GM19035 (cell line): ENCODE measurements around the gene DMD.

ENCODE experiments used
- ATAC-seq: cut with Tn5 transposase; IDR thresholded peaks from one replicate; pipeline ENCODE4 v1.9.1; 2021; ENCODE audit not compliant: unreplicated experiment

The DMD gene

DNA sequence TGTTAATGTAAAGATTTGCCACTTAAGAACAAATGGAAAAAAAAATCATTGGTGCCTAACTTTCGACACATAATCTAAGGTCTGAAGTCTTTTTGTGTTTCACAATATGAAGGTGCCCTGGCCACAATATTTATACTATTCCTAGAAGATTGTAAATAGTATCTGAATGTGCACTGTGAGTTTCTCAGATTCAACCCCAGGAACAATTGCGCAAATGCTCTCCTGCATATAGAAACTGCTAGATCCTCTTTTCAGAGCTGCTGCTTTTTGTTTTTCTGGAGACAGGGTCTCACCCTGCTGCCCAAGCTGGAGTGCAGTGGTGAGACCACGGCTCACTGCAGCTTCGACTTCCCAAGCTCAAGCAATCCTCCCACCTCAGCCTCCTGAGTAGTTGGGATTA lies 1659.4 kb downstream of the DMD start:
- ATAC-seq, result no peak

DNA sequence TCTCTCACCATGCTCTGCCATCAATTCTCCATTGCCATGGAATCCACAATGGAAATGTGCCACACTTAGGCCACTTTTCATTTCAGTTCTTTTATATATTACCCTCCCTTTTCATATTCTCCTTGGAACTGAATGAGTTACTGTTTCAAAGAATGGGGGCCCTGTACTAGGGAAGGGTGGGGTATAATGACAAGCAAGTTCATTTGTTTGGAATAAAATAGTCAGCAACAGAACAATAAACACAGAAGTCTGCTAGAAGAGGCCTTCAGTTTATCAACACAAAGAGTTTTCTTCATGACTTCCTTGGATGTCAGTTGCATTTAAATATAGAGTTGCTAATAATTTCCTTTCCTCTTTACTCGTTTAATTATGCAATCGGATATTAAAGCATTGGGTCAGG lies 1661.2 kb downstream of the DMD start:
- no peak for ATAC-seq

DNA sequence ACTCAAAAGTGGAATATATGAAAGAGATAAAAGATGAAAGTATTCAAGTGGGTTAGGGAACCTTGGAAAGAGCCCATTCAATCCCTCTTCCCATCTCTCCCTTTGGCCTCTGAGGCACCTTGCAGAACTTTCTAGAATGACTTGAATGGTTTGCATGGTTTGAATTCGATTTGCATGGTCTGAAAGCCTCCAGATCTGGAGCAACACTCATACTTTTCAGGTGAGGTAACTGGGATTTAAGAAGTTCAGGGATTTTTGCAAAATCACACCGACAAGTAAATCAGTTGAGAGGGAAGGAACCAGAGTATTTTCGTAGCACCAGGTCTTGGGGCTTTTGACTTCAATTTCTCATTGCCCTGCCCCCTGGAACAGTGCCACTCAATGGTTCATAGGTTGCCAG lies 1663.5 kb downstream of the DMD start:
- no peak for ATAC-seq

DNA sequence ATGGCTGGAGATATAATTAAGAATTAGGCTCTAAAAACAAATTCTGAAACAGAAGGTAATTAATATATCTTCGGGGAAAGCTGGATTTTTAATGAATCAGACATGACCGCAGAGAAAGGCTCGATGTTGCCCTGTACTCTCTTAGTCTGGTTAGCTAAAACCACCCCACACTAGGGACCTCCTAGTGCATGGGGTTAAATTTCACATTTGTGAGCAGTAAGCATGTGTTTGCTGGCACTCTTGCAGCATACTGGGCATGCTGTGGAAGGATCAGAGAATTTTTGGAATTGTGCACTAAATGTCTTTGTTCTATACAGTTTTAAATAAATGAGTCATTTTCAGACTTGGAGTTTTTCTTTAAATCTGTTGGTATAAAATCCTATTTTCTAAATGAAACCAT lies 1663.9 kb downstream of the DMD start:
- ATAC-seq, result no peak

DNA sequence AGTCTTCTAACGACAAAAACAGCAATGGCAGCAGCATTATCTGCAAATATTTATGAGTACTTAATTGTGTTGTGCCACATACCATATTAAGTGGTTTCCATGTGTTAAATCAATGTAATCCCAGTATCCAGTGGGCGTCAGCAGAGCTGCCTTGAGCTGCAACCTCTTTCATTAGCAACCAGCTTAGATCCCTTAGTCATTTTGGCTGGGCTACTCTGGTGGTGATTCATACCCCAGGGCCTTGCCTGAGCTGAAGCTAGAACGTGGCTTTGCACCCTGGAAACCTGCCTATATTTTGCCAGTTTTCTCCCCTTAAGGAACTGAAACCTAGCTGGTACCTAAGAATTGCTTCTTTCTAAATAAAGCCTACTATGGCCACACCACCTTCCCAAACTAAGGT lies 1665.2 kb downstream of the DMD start:
- no peak for ATAC-seq

DNA sequence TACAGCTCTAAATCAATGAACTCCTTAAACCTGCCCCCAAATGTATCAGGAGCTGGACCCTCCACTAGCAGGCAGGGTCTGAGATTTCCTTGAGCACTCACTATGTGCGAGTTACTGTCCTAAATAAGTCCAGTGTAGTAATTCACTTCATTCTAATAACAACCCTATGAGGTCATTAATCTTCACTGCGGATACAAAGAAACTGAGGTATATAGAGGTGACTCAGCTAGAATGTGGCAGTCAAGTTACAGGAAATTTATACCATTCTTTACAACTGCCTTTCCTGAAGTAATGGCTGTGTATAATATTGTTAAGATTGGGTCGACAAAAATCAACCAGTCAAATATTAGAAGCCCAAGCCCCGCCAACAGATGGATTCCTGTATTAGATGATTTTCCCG lies 1665.6 kb downstream of the DMD start:
- no peak for ATAC-seq

DNA sequence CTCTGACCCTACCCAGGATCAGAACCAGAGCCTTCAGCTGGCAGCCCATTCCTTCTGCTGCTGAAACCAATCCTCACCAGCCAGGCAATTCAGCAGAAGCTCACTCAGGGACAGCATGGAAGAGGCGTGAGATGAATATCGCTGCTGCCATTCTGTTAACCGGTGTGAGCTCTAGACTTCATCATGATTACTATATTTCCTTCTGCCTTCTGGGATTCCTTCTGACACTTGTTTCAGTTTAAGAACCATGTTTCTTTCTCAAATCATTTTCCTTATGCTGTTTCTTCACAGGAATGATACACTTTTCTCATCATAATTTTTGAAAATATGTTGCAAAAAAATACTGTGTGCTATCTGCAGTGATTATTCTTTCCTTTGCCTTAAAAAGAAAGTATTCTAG lies 1666.2 kb downstream of the DMD start:
- ATAC-seq, result no peak

DNA sequence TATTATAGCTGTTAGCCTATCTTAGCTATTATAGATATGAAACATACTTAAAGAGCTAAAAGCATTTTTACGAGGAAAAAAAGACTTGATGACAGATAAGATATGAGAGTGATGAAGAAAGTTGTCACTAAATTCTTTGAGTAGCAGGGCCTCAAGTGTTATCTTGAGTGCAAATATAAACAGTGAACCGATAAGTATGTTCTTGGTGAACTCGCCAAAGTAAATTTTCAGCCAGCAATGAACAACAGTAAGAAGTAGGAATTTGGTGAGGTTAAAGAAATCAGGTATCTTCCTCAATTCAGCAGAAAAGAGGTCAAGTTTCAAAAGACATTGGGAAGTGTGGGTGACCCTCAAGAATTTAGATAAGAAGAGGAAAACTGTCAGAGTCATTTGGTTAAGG lies 1667.7 kb downstream of the DMD start:
- no peak for ATAC-seq

DNA sequence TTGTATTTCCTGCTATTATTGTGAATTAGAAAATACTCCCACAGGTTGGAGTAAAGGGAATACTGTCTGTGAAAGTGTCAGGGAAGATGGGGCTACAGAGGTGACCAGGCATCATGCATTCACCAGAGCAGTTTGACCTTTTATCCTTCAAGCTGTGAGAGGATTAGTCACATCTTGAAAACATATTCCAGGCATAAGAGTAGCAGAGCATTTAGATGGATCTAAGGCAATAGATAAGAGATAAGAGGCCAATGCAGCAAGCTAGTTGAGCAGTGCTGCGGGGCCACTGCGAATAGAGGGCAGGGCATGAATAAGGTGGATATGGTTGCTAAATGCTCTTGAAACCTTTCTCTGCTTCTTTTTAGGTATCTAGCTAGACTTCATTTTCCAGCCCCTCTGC lies 1668.8 kb downstream of the DMD start:
- no peak for ATAC-seq

DNA sequence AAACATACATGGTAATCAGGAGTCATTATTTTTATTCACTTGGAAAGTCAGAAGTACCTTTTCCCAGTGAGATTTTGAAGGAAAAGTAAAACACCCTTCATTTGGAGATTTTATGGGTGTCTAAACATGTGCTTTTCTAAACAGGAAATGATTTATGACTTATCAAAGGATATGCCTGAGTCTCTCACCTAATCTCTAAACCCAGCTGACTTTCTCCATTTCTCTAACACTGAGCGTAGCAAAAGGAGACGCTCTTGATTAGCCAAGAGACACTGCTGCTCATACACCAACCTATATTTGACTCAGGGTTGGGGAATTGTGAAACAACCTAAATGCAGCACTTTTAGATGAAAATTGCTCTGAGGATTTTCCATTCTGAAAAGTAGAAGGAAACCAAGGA lies 1671.0 kb downstream of the DMD start:
- no peak for ATAC-seq

DNA sequence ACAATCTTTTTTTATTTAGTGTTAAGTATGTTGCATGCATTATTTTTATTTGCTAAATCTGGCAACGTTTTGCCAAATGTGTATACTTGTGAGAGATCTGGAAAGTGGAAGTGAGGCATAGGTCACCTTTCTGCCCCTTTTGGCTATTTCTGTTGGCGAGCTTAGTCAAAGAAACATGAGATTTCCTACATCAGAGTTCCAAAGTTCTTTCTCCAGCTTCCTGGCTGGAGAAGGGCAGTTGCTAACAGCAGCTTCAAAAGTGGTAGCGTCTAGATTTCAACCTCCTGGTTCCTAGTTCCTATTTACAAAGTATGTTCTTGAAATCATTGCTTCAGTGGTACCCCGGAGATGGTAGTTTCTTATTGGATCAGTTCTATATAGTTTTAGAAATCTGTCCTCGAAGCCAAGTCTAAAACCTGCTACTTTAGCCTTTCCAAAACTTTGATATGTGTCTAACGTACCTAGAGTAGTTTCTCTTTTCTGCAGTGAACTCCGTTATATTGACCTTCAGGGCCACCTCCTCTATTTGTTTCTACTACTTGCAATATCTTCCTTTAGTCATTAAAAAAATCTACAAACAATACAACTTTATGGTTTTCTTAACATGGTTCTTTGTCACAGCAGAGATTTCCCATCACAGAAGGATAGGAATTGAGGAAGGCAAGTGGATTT lies 1683.8 kb downstream of the DMD start:
- ATAC-seq, result no peak

DNA sequence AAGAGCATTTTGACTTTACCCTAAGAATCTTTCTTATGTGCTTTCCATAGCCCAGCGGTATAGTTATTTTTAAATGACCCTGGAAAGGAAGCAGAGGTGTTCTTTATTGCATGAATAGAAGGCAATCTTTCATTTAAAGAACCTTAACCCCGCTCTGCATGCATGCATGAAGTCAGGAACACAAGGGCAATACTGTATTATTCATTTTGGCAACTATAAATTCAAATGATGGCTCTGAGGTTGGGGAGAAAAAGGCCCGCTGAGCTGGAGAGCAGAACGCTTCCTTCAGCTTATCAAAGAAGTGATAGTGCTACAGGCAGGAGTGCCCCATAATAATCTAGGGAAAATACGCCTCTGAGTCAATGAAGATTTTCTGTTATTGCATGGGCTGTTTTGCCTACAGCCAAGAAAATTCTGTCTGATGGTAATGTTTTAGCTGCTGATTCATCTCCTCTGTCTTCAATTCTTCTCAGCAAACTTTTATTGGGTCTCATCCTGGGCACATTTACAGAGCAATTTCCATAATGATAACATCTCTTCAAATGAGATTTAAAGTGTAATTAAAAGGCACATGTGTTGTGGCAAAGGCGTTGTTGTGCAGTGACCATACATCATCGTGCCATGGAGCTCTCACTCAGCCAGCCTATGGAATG lies 1687.3 kb downstream of the DMD start:
- ATAC-seq, result no peak

DNA sequence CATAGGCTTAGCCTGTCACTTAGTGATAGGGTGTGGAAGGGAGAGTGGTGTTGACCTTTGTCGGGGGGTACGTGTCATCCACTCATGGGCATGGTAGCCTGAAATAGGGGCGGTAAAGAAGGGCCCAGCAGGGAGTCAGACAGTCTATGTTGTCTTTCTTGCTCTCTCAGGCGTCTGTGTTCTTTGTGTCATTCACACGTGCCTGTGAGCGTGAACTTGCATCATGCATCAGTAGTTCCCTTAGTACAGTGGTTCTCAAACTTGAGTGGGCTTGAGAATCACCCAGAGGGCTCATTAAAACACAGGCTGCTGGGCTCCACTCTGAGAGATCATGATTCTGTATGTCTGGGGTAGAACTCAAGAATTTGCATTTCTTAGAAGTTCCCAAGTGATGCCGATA lies 1688.6 kb downstream of the DMD start:
- ATAC-seq, result no peak

DNA sequence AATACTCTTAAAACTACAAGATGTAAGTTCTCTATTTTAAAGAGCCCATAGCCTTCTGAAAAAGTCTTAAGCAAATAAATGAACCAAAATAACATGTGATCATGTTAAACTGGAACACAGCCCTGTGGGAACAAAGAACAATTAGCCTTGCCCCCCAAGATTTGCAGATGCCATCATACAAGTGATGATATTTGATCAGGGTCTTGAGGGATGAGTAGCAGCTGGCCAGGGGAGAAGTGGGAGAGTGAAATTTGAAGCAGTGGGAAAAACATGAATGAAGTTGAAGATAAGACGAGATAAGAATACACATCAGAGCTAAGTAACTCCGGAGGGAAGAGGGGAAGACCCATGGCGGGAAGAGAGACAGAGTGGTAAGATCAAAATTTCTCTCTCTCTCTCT lies 1689.4 kb downstream of the DMD start:
- ATAC-seq, result no peak

DNA sequence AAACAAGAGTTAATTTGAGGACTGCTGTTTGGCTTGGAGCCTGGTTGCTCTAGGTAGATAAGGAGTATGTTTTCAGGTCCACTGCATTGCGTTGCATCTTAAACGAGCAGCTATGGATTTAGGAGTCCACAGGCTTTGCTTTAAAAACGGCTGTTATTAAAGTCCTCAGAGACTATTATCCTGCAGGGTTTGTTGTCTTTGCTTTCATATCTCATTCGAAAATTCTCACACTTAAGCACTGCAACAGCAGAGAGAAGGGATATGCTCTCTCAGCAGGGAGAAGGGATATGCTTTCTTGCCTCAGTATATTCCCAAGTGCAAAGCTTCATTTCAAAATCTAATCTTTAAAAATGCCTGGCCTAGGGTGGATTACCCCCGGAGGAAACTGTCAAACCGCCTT lies 1694.8 kb downstream of the DMD start:
- no peak for ATAC-seq

DNA sequence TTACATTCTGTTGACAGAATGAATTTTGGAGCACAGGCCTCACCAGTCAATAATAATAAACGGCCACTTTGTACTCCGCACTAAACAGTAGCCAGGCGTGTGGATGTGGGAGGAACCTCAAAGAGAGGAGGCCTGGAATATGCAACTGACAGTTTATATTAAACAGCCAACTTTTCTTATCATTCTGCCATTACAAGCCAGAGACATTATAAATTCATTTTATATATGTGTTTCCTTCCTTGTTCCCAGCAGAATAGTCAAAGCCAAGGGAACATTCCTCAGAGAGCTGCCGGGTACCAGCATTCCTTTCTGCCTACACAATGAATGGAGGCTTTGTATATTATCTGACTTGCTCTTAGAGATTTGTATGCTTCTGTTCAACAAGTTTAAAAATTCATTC lies 1703.0 kb downstream of the DMD start:
- ATAC-seq, result no peak

DNA sequence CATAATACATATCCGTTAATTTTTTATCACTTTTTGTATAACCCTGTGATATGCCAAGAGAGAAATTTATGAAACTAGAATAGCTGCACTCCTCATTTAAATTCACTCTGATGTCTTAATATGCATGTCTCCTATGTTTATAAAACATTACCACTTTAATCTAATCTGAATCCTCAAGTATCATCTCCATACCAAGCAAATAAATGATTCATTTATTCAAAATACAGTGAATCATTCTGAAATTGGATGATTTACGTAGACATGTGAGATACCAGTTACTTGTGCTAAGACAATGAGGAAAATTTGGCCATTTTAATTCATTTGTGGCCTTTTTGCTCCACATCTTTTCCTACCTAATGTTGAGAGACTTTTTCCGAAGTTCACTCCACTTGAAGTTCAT lies 1704.4 kb downstream of the DMD start:
- ATAC-seq, result no peak

DNA sequence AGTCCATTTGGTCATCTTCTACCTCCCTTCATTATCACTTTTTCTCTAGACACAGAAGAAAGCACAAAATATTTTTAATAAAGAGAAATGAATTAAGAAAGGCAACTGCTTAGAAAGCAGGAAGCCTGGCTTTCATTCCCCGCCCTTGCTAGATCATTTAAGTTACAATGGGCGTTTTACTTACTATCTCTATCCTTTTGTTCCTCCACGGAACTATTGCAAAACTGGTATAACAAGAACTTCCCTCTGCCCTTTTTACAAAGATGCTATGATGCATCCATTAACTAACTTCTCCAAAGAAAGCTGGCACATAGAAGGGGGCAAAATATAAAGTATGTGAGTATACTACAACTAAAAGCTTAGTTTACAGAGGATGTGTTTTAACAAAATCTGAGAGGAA lies 1705.0 kb downstream of the DMD start:
- ATAC-seq, result no peak

DNA sequence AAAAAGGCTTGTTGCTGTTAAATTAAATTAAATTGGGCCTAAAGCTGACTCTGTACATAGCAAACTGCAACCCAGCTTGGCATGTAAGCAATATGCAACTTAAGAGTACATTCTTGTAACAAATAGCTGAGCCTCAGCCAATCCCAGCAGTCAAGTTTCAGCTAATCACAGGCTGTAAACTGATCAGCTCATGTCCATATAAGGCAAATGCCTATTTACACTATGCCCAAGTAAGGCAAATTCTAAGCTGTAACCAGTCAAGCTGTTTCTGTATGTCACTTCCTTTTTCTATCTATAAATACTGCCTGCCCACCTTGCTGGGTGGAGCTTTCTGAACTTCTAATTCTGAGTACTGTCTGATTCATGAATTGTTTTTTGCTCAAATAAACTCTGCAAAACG lies 1710.4 kb downstream of the DMD start:
- no peak for ATAC-seq

DNA sequence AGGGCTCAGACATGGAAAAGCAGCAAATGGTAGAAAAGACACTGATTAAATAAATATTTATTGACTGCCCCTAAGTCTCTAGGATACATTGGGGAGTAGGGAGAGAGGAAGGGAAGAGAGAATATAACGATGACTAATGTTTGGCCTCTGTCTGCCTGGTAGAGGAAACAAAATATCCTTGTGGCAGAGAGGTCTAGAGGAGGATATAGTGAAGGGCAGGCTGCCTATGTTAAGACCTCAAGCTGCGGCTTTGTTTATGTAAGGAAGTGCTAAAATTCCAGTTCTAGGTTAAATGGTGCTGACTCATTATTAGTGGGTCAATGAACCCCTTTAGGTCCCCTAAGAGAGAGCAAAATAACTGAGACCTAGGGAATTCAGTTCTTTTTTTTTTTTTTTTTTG lies 1712.2 kb downstream of the DMD start:
- ATAC-seq, result no peak

DNA sequence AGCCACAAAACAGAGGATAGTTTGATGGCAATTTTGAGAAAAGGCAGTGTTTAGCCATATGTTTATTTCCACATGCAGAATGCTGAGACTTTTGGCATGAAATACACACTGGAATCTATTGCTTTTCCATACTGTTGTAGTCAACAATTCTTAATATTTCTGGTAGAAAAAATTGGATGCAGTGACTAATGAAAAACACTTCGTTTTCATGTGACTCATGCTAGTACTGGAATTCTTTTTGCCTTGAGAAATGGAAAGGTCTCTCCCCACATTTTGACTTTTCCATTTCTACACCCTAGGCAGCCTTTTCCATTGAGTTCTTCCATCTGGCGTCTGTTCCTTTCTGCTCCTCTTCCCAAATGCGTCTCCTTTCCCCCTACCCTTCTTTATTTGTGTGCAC lies 1714.3 kb downstream of the DMD start:
- no peak for ATAC-seq

DNA sequence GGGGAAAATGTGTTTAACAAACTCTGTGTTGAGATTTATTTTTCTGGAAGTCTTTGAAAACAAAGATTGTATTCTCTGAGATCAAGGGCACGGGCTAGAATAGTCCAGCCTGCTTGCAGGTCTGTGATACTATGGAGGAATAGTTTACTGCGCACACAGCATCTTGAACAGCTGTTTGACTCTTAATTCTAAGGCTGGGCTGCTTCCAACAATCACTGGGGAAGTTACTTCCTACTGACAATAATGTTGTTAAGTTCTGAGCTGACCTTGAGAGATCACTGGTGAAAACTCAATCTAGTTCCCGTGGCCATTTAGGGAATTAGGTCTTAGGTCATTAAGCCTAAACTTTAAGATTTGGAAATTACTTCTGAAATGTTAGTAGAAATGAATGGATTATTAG lies 1723.4 kb downstream of the DMD start:
- no peak for ATAC-seq

DNA sequence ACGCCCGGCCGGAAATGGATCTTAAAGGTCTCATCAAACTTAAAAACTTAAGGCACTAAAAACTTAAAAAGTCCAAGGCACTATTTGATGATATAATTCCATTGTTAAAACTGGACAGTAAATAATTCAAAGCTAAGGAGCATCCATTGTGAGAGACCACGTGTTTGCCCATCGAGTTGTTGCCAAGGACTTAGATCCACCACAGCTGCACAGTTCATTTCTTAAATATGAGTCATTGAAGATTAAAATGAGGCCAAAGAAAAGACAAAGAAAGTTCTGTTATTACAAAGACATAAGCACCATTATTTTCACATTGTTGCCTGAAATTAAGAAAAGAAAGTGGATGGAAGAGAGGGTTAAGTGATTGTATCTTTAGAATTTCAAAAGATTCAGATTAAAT lies 1728.0 kb downstream of the DMD start:
- no peak for ATAC-seq
